ENCODE data around the gene GLRX3. TPM values are rescaled to one million over a fixed set of nuclear protein-coding genes. Genes with fewer than 3 reads are reported as not detected.
A peak's percentile ranks its signal among the peaks of the same experiment; 100 is the strongest.

The GLRX3 gene
- total RNA-seq, 4 donors from 2014 or later = 44.9 to 61.4 (median 53.3) TPM

GRCh38 chr10:130127364-130128061, 8.7 kb upstream of the GLRX3 start:
- DNase-seq (ENCODE audit: extremely low spot score) = no peak
- H3K27me3 ChIP-seq = peaks cover 0 to 13% (median 4%) of the 10 kb centered on the region in 4 donors
- H3K27ac ChIP-seq (replicated peaks in 1 of 4) = no peak overlapping the region
- intact Hi-C loops (cut with DNase I) = no loop called here
- peaks cover 0 to 10% (median 3%) of the 10 kb centered on the region in 4 donors for H3K4me1 ChIP-seq
- no peaks in the 10 kb centered on the region for H3K36me3 ChIP-seq
- H3K4me3 ChIP-seq = no peak overlapping the region
- TF ChIP-seq POLR2AphosphoS5 (IDR thresholded peaks at IDR 0.05) (no peak), CTCF (IDR thresholded peaks at IDR 0.05) (peak; percentile 63 to 84 (median 66)), POLR2A (IDR thresholded peaks at IDR 0.05; ENCODE audit: low read depth) (no peak)
- H3K9me3 ChIP-seq = no peaks in the 10 kb centered on the region
- WGBS = 14% methylated on average over 10 of the region's 10 CpGs

GRCh38 chr10:130128062-130128781, 8.0 kb upstream of the GLRX3 start:
- DNase-seq (ENCODE audit: extremely low spot score) = no peak
- Histone ChIP-seq H3K36me3 (no peaks in the 10 kb centered on the region), H3K27me3 (peaks cover 0 to 13% (median 4%) of the 10 kb centered on the region in 4 donors), H3K4me1 (peaks cover 0 to 10% (median 3%) of the 10 kb centered on the region in 4 donors), H3K9me3 (no peaks in the 10 kb centered on the region), H3K27ac (replicated peaks in 1 of 4) (no peak overlapping the region), H3K4me3 (no peak overlapping the region)
- TF ChIP-seq POLR2A (IDR thresholded peaks at IDR 0.05; ENCODE audit: low read depth) = no peak
- no peak for TF ChIP-seq POLR2AphosphoS5 (IDR thresholded peaks at IDR 0.05)
- no peak for TF ChIP-seq CTCF (IDR thresholded peaks at IDR 0.05)
- TF ChIP-seq EP300 (IDR thresholded peaks at IDR 0.05) = no peak
- 35% methylated on average over 3 of the region's 3 CpGs for WGBS
- intact Hi-C loops (cut with DNase I) = no loop called here

- Histone ChIP-seq H3K9me3 (no peaks in the 10 kb centered on the region), H3K4me1 (peaks cover 0 to 10% (median 3%) of the 10 kb centered on the region in 4 donors), H3K27me3 (peaks cover 0 to 13% (median 4%) of the 10 kb centered on the region in 4 donors), H3K36me3 (no peaks in the 10 kb centered on the region), H3K27ac (replicated peaks in 1 of 4) (no peak overlapping the region), H3K4me3 (no peak overlapping the region)
- TF ChIP-seq EP300 (IDR thresholded peaks at IDR 0.05) = no peak
- TF ChIP-seq CTCF (IDR thresholded peaks at IDR 0.05) = no peak
- TF ChIP-seq POLR2A (IDR thresholded peaks at IDR 0.05; ENCODE audit: low read depth) = no peak
- no peak for TF ChIP-seq POLR2AphosphoS5 (IDR thresholded peaks at IDR 0.05)
- intact Hi-C loops (cut with DNase I) = no loop called here
- 23% methylated on average over 23 of the region's 27 CpGs for WGBS
- no peak for DNase-seq (ENCODE audit: extremely low spot score)
Observed at GRCh38 chr10:130128922-130129321, 7.3 kb upstream of the GLRX3 start.

- Histone ChIP-seq H3K27me3 (no peaks in the 10 kb centered on the region), H3K9me3 (no peaks in the 10 kb centered on the region), H3K27ac (replicated peaks in 1 of 4) (peak overlapping the region; percentile 83 to 89 (median 86)), H3K4me3 (peak overlapping the region; percentile 87 to 100 (median 93)), H3K36me3 (no peaks in the 10 kb centered on the region), H3K4me1 (peaks cover 25 to 47% (median 45%) of the 10 kb centered on the region in 4 donors)
- intact Hi-C loops (cut with DNase I) = loop anchor here (2.0 kb wide), 1 partner anchor 25 kb away; the partner anchor contains the start of gene C10orf143
- no peak for TF ChIP-seq POLR2AphosphoS5 (IDR thresholded peaks at IDR 0.05)
- no peak for TF ChIP-seq CTCF (IDR thresholded peaks at IDR 0.05)
- no peak for TF ChIP-seq POLR2A (IDR thresholded peaks at IDR 0.05; ENCODE audit: low read depth)
- no peak for TF ChIP-seq EP300 (IDR thresholded peaks at IDR 0.05)
- 67% methylated on average over 1 of the region's 17 CpGs for WGBS
- DNase-seq (ENCODE audit: extremely low spot score) = no peak
Observed at GRCh38 chr10:130135676-130136225, 440 bp upstream of the GLRX3 start.

Data from esophagus muscularis mucosa (tissue), 4 donors.